ENCODE results near the gene MACC1. TPM values are rescaled to one million over a fixed set of nuclear protein-coding genes. Genes with fewer than 3 reads are reported as not detected.

MACC1 gene
- total and polyA plus RNA-seq, 2 of the 13 experiments (the other 11 are each of a cell fraction or from before 2014, with no cell fraction given), result 0.04 TPM; not detected in 1

GRCh38 chr7:20219446-20220292, 2.5 kb upstream of the MACC1 start (continued):
- peak; percentile 6; the same call in 1 of the 2 replicates for TF ChIP-seq NKX3-1 (CRISPR knock-in tag; IDR thresholded peaks at IDR 0.05)
- TF ChIP-seq ZNF280D (CRISPR knock-in tag; IDR thresholded peaks at IDR 0.05), result no peak; the same call in 1 of the 2 replicates
- no peak for TF ChIP-seq ZNF839 (CRISPR knock-in tag; IDR thresholded peaks at IDR 0.05; ENCODE audit: borderline replicate concordance)
- no peak for TF ChIP-seq ZNF34 (CRISPR knock-in tag; IDR thresholded peaks at IDR 0.05; ENCODE audit: borderline replicate concordance)
- TF ChIP-seq ZNF773 (CRISPR knock-in tag; IDR thresholded peaks at IDR 0.05; ENCODE audit: borderline replicate concordance), result no peak
- TF ChIP-seq ZNF383 (CRISPR knock-in tag; IDR thresholded peaks at IDR 0.05; ENCODE audit: borderline replicate concordance), result peak; percentile 2; the same call in 1 of the 2 replicates
- TF ChIP-seq HMGA1 (CRISPR knock-in tag; conservative IDR thresholded peaks at IDR 0.05), result no peak
- TF ChIP-seq ZC3H13 (CRISPR knock-in tag; IDR thresholded peaks at IDR 0.05), result no peak
- TF ChIP-seq ZNF282 (IDR thresholded peaks at IDR 0.05; ENCODE audit: partially characterized antibody), result no peak
- no peak for TF ChIP-seq ZNF678 (CRISPR knock-in tag; IDR thresholded peaks at IDR 0.05)
- TF ChIP-seq CC2D1A (CRISPR knock-in tag; IDR thresholded peaks at IDR 0.05), result no peak
- TF ChIP-seq PRDM10 (CRISPR knock-in tag; IDR thresholded peaks at IDR 0.05; ENCODE audit: low read depth), result no peak
- TF ChIP-seq ZNF644 (CRISPR knock-in tag; IDR thresholded peaks at IDR 0.05; ENCODE audit: low read depth), result peak; percentile 99
- TF ChIP-seq, protein P1, sequence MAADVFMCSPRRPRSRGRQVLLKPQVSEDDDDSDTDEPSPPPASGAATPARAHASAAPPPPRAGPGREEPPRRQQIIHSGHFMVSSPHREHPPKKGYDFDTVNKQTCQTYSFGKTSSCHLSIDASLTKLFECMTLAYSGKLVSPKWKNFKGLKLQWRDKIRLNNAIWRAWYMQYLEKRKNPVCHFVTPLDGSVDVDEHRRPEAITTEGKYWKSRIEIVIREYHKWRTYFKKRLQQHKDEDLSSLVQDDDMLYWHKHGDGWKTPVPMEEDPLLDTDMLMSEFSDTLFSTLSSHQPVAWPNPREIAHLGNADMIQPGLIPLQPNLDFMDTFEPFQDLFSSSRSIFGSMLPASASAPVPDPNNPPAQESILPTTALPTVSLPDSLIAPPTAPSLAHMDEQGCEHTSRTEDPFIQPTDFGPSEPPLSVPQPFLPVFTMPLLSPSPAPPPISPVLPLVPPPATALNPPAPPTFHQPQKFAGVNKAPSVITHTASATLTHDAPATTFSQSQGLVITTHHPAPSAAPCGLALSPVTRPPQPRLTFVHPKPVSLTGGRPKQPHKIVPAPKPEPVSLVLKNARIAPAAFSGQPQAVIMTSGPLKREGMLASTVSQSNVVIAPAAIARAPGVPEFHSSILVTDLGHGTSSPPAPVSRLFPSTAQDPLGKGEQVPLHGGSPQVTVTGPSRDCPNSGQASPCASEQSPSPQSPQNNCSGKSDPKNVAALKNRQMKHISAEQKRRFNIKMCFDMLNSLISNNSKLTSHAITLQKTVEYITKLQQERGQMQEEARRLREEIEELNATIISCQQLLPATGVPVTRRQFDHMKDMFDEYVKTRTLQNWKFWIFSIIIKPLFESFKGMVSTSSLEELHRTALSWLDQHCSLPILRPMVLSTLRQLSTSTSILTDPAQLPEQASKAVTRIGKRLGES (CRISPR knock-in tag; IDR thresholded peaks at IDR 0.05; ENCODE audit: borderline replicate concordance), result no peak
- no peak; the same call in 1 of the 2 replicates for TF ChIP-seq ZNF749 (CRISPR knock-in tag; IDR thresholded peaks at IDR 0.05; ENCODE audit: borderline replicate concordance)
- no peak for TF ChIP-seq SIN3B (IDR thresholded peaks at IDR 0.05; ENCODE audit: low read length)
- no peak for TF ChIP-seq TBP (CRISPR knock-in tag; IDR thresholded peaks at IDR 0.05)
- no peak for TF ChIP-seq HOXA9 (CRISPR knock-in tag; IDR thresholded peaks at IDR 0.05; ENCODE audit: borderline replicate concordance)
- TF ChIP-seq ATF7 (IDR thresholded peaks at IDR 0.05), result no peak
- 0 out of 2 replicates have a peak, but pooled peaks have one; percentile 27 for TF ChIP-seq ATF7 (CRISPR knock-in tag; IDR thresholded peaks at IDR 0.05)
